ENCODE results near the gene SV2C. TPM values are rescaled to one million over a fixed set of nuclear protein-coding genes. Genes with fewer than 3 reads are reported as not detected.

The SV2C gene
- total and polyA plus RNA-seq, 4 donors, result under 0.01 to 0.04 (median 0.03) TPM; not detected in 1

DNA sequence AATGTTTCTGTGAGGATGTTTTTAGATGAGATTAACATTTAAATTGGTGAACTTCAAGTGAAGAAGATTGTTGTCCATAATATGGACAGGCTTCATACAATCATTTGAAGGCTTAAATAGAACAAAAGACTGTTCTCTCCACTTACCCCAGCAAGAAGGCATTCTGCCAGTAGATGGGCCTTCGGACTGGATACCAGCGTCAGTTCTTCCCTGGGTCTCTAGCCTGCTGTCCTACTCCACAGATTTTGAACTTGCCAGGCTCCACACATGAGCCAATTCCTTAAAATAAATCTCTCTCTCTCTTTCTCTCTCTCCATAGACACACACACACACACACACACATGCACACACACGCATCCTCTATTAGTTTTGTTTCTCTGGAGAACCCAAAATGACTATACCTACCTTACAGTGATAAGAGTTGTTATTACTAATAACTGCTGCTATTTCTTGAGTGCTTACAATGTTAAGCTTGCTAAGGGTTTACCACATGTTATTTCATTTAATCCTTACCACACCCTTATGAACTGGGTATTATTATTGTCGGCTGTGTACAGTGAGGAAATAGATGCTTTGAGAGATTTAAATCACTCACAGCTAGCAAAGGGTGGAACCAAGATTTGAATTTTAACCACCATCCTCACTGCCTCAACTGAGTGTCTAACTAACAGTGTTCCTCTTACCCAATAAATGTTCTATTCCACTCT is 300.1 kb downstream of the SV2C start:
- H3K4me1 ChIP-seq (ENCODE audit: control insufficient read depth in 4 of 4, insufficient read depth in 4 of 4, low read length in 3 of 4), result peaks cover 18 to 42% (median 39%) of the 10 kb centered on the region in 4 donors
- no peak overlapping the region for H3K27ac ChIP-seq (ENCODE audit: low read depth in 1 of 2, low read length in 2 of 2)
- no peak overlapping the region for H3K4me3 ChIP-seq (ENCODE audit: low read depth in 1 of 3, low read length in 3 of 3)
- H3K36me3 ChIP-seq (ENCODE audit: control insufficient read depth in 4 of 4, insufficient read depth in 3 of 4, low read depth in 1 of 4, low read length in 3 of 4), result no peaks in the 10 kb centered on the region
- H3K9me3 ChIP-seq (ENCODE audit: control insufficient read depth in 4 of 4, low read length in 3 of 4), result no peaks in the 10 kb centered on the region
- TF ChIP-seq NR2F2 (IDR thresholded peaks at IDR 0.05) (no peak), GABPA (IDR thresholded peaks at IDR 0.05 in 1 of 2, conservative IDR thresholded peaks at IDR 0.05 in 1 of 2) (no peak), SP1 (IDR thresholded peaks at IDR 0.05) (no peak), RXRA (IDR thresholded peaks at IDR 0.05) (no peak), EGR1 (IDR thresholded peaks at IDR 0.05; ENCODE audit: low read depth in 2 of 2) (no peak), TAF1 (conservative IDR thresholded peaks at IDR 0.05) (no peak), FOXA2 (IDR thresholded peaks at IDR 0.05) (no peak), YY1 (IDR thresholded peaks at IDR 0.05) (no peak)
- TF ChIP-seq, protein P1, sequence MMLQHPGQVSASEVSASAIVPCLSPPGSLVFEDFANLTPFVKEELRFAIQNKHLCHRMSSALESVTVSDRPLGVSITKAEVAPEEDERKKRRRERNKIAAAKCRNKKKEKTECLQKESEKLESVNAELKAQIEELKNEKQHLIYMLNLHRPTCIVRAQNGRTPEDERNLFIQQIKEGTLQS (IDR thresholded peaks at IDR 0.05), result no peak
- TF ChIP-seq, protein P2, sequence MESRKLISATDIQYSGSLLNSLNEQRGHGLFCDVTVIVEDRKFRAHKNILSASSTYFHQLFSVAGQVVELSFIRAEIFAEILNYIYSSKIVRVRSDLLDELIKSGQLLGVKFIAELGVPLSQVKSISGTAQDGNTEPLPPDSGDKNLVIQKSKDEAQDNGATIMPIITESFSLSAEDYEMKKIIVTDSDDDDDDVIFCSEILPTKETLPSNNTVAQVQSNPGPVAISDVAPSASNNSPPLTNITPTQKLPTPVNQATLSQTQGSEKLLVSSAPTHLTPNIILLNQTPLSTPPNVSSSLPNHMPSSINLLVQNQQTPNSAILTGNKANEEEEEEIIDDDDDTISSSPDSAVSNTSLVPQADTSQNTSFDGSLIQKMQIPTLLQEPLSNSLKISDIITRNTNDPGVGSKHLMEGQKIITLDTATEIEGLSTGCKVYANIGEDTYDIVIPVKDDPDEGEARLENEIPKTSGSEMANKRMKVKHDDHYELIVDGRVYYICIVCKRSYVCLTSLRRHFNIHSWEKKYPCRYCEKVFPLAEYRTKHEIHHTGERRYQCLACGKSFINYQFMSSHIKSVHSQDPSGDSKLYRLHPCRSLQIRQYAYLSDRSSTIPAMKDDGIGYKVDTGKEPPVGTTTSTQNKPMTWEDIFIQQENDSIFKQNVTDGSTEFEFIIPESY (IDR thresholded peaks at IDR 0.05), result no peak
- DNase-seq (ENCODE audit: low spot score), result no peak
- 93% methylated on average over 4 of the region's 4 CpGs for WGBS
- no peaks in the 10 kb centered on the region for H3K27me3 ChIP-seq (ENCODE audit: control insufficient read depth in 4 of 4, insufficient read depth in 4 of 4, low read length in 3 of 4)
- no peak overlapping the region for H3K9ac ChIP-seq (ENCODE audit: low read depth in 1 of 2, low read length in 2 of 2)

DNA sequence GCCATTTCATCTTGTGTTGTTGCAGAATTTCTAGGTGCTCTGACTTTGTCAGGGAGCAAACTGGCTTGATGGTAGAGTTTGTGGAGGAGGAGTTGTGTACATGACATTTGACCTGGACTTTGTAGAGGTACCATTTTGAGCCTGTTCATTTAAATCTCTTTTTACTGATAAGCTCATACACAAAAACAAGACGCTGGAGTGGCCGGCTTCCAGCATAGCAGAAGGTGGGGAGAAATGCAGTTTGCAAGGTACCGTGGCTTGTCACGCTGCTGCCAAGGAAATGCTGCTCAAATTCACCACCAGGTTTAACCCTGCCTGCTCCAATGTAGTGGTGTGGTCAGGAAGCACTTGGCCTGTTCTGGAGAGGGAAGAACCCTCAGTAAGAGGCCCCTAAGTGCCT is 301.0 kb downstream of the SV2C start:
- TF ChIP-seq FOXA1 (IDR thresholded peaks at IDR 0.05), result peak; percentile 29
- TF ChIP-seq, protein P3, sequence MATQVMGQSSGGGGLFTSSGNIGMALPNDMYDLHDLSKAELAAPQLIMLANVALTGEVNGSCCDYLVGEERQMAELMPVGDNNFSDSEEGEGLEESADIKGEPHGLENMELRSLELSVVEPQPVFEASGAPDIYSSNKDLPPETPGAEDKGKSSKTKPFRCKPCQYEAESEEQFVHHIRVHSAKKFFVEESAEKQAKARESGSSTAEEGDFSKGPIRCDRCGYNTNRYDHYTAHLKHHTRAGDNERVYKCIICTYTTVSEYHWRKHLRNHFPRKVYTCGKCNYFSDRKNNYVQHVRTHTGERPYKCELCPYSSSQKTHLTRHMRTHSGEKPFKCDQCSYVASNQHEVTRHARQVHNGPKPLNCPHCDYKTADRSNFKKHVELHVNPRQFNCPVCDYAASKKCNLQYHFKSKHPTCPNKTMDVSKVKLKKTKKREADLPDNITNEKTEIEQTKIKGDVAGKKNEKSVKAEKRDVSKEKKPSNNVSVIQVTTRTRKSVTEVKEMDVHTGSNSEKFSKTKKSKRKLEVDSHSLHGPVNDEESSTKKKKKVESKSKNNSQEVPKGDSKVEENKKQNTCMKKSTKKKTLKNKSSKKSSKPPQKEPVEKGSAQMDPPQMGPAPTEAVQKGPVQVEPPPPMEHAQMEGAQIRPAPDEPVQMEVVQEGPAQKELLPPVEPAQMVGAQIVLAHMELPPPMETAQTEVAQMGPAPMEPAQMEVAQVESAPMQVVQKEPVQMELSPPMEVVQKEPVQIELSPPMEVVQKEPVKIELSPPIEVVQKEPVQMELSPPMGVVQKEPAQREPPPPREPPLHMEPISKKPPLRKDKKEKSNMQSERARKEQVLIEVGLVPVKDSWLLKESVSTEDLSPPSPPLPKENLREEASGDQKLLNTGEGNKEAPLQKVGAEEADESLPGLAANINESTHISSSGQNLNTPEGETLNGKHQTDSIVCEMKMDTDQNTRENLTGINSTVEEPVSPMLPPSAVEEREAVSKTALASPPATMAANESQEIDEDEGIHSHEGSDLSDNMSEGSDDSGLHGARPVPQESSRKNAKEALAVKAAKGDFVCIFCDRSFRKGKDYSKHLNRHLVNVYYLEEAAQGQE (IDR thresholded peaks at IDR 0.05), result peak; percentile 23
- no peak for TF ChIP-seq GABPA (IDR thresholded peaks at IDR 0.05 in 1 of 2, conservative IDR thresholded peaks at IDR 0.05 in 1 of 2)
- TF ChIP-seq, protein P2 (IDR thresholded peaks at IDR 0.05), result no peak
- TF ChIP-seq, protein P4, sequence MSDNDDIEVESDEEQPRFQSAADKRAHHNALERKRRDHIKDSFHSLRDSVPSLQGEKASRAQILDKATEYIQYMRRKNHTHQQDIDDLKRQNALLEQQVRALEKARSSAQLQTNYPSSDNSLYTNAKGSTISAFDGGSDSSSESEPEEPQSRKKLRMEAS (IDR thresholded peaks at IDR 0.05), result peak; percentile 34
- peak; percentile 88 for TF ChIP-seq YY1 (IDR thresholded peaks at IDR 0.05)
- peak in 1 of 2 donors; percentile 17 for TF ChIP-seq JUND (IDR thresholded peaks at IDR 0.05)
- TF ChIP-seq, protein P1 (IDR thresholded peaks at IDR 0.05), result no peak
- no peak for TF ChIP-seq TAF1 (conservative IDR thresholded peaks at IDR 0.05)
- TF ChIP-seq EGR1 (IDR thresholded peaks at IDR 0.05; ENCODE audit: low read depth in 2 of 2), result no peak
- TF ChIP-seq FOXA2 (IDR thresholded peaks at IDR 0.05), result peak; percentile 39
- peak; percentile 74 to 75 for TF ChIP-seq HNF4A (conservative IDR thresholded peaks at IDR 0.05)
- no peak for TF ChIP-seq HNF4G (IDR thresholded peaks at IDR 0.05)
- no peak for TF ChIP-seq SP1 (IDR thresholded peaks at IDR 0.05)
- TF ChIP-seq, protein P5, sequence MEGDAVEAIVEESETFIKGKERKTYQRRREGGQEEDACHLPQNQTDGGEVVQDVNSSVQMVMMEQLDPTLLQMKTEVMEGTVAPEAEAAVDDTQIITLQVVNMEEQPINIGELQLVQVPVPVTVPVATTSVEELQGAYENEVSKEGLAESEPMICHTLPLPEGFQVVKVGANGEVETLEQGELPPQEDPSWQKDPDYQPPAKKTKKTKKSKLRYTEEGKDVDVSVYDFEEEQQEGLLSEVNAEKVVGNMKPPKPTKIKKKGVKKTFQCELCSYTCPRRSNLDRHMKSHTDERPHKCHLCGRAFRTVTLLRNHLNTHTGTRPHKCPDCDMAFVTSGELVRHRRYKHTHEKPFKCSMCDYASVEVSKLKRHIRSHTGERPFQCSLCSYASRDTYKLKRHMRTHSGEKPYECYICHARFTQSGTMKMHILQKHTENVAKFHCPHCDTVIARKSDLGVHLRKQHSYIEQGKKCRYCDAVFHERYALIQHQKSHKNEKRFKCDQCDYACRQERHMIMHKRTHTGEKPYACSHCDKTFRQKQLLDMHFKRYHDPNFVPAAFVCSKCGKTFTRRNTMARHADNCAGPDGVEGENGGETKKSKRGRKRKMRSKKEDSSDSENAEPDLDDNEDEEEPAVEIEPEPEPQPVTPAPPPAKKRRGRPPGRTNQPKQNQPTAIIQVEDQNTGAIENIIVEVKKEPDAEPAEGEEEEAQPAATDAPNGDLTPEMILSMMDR (IDR thresholded peaks at IDR 0.05; ENCODE audit: low read depth, low read length, missing input control), result no peak
- TF ChIP-seq NR2F2 (IDR thresholded peaks at IDR 0.05), result peak; percentile 65
- peak; percentile 23 to 46 for TF ChIP-seq RXRA (IDR thresholded peaks at IDR 0.05)
- TF ChIP-seq RAD21 (IDR thresholded peaks at IDR 0.05), result no peak
- no peaks in the 10 kb centered on the region for H3K36me3 ChIP-seq (ENCODE audit: control insufficient read depth in 4 of 4, insufficient read depth in 3 of 4, low read depth in 1 of 4, low read length in 3 of 4)
- no peak overlapping the region for H3K4me3 ChIP-seq (ENCODE audit: low read depth in 1 of 3, low read length in 3 of 3)
- H3K4me1 ChIP-seq (ENCODE audit: control insufficient read depth in 4 of 4, insufficient read depth in 4 of 4, low read length in 3 of 4), result peaks cover 24 to 51% (median 47%) of the 10 kb centered on the region in 4 donors
- no peaks in the 10 kb centered on the region for H3K27me3 ChIP-seq (ENCODE audit: control insufficient read depth in 4 of 4, insufficient read depth in 4 of 4, low read length in 3 of 4)
- no peaks in the 10 kb centered on the region for H3K9me3 ChIP-seq (ENCODE audit: control insufficient read depth in 4 of 4, low read length in 3 of 4)
- DNase-seq (ENCODE audit: low spot score), result no peak
- peak overlapping the region in 1 of 2 donors; percentile 38 for H3K27ac ChIP-seq (ENCODE audit: low read depth in 1 of 2, low read length in 2 of 2)
- WGBS, result 16% methylated on average over 4 of the region's 4 CpGs
- no peak overlapping the region for H3K9ac ChIP-seq (ENCODE audit: low read depth in 1 of 2, low read length in 2 of 2)

Data from liver (tissue), 9 donors.